Amniotic stem cell (primary cell): ENCODE data around the gene CRHBP.
"Not testable (repeated sequence)": the region's sequence is repeated elsewhere in the genome, so short reads cannot be mapped to it uniquely, and the experiment has no call there.

Source experiments
- DNase-seq: peaks from one replicate; lab custom pipeline; 2025; lab: John Stamatoyannopoulos, UW

CRHBP gene

GRCh38 chr5:76958991-76959767 lies 6.3 kb downstream of the CRHBP start:
- no peak for DNase-seq

GRCh38 chr5:76960004-76960625 lies 7.3 kb downstream of the CRHBP start:
- DNase-seq = no peak

- DNase-seq = no peak
Measured at GRCh38 chr5:76964060-76964459, 11.2 kb downstream of the CRHBP start.

- DNase-seq = no peak
Measured at GRCh38 chr5:76971511-76971910, 18.7 kb downstream of the CRHBP start.

GRCh38 chr5:76972689-76973088 lies 19.8 kb downstream of the CRHBP start:
- no peak for DNase-seq

GRCh38 chr5:76974785-76975184 lies 21.9 kb downstream of the CRHBP start:
- DNase-seq = no peak

GRCh38 chr5:76978869-76979268 lies 26.0 kb downstream of the CRHBP start:
- DNase-seq = no peak

- no peak for DNase-seq
Measured at GRCh38 chr5:76980518-76981144, 27.8 kb downstream of the CRHBP start.

GRCh38 chr5:76982450-76982849 lies 29.6 kb downstream of the CRHBP start:
- no peak for DNase-seq

- DNase-seq = no peak
Measured at GRCh38 chr5:76983468-76983867, 30.6 kb downstream of the CRHBP start.

- DNase-seq = no peak
Measured at GRCh38 chr5:76986825-76987526, 34.1 kb downstream of the CRHBP start.

GRCh38 chr5:76990899-76991459 lies 38.1 kb downstream of the CRHBP start:
- DNase-seq = no peak

GRCh38 chr5:76993436-76993835 lies 40.6 kb downstream of the CRHBP start:
- DNase-seq = not testable (repeated sequence)

GRCh38 chr5:76994337-76994736 lies 41.5 kb downstream of the CRHBP start:
- DNase-seq = no peak

- not testable (repeated sequence) for DNase-seq
Measured at GRCh38 chr5:76998251-76998650, 45.4 kb downstream of the CRHBP start.

- DNase-seq = no peak
Measured at GRCh38 chr5:76999451-76999850, 46.6 kb downstream of the CRHBP start.

- DNase-seq = no peak
Measured at GRCh38 chr5:77003246-77003645, 50.4 kb downstream of the CRHBP start.

- DNase-seq = no peak
Measured at GRCh38 chr5:77006124-77006523, 53.3 kb downstream of the CRHBP start.

- DNase-seq = no peak
Measured at GRCh38 chr5:77008413-77008812, 55.6 kb downstream of the CRHBP start.

- DNase-seq = no peak
Measured at GRCh38 chr5:77010243-77010642, 57.4 kb downstream of the CRHBP start.

GRCh38 chr5:77011498-77011897 lies 58.7 kb downstream of the CRHBP start:
- DNase-seq = no peak

GRCh38 chr5:77012601-77013000 lies 59.8 kb downstream of the CRHBP start:
- no peak for DNase-seq
